Measurements from ENCODE around the gene PHF19. TPM values are rescaled to one million over a fixed set of nuclear protein-coding genes. Genes with fewer than 3 reads are reported as not detected.

The PHF19 gene
- polyA plus RNA-seq, 1 donor from 2014 or later = 4.9 TPM

DNA sequence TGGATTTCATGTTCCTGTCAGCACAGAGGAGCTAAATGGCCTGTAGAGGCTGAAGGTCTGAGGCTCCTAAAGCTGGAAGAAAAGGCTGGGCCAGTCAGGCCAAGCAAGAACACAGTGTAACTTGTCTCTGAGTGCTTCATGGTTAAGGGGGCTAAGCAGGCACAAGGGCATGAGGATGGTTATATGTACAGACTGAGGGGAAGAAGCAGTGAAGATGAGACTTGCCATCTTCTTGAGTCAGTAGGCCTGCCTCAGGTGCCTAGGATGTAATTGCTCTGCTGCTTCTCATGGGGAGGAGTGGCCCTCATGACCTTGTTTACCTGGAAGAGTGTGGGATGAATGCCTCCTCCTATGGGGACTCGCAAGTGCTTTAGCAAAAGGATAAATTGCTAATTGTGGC is 25.5 kb downstream of the PHF19 start:
- Histone ChIP-seq H3F3A (ENCODE audit: insufficient read depth, low read length, poor library complexity, severe bottlenecking) (no peaks in the 10 kb centered on the region), H3K27ac (ENCODE audit: low read length) (no peak overlapping the region), H3K4me3 (ENCODE audit: low read length) (no peak overlapping the region), H3K79me2 (replicated peaks; ENCODE audit: insufficient read depth, low read length) (no peaks in the 10 kb centered on the region), H3K4me2 (ENCODE audit: low read length) (no peak overlapping the region), H3K9me3 (ENCODE audit: low read length) (no peaks in the 10 kb centered on the region), H2AFZ (ENCODE audit: low read depth, low read length) (no peak overlapping the region), H3K36me3 (ENCODE audit: insufficient read depth, low read length) (no peaks in the 10 kb centered on the region), H3K9ac (ENCODE audit: low read length) (no peak overlapping the region), H3K9me2 (ENCODE audit: insufficient read depth, low read length) (no peaks in the 10 kb centered on the region), H3K27me3 (ENCODE audit: insufficient read depth, low read depth, low read length) (no peaks in the 10 kb centered on the region), H4K20me1 (ENCODE audit: insufficient read depth) (no peaks in the 10 kb centered on the region)
- TF ChIP-seq EP300 (conservative IDR thresholded peaks at IDR 0.05; ENCODE audit: poor library complexity, severe bottlenecking) (no peak), TAF1 (IDR thresholded peaks at IDR 0.05; ENCODE audit: low read depth) (no peak), EZH2 (IDR thresholded peaks at IDR 0.05; ENCODE audit: borderline replicate concordance, insufficient read depth, low read length, poor library complexity, severe bottlenecking) (no peak), POLR2AphosphoS5 (IDR thresholded peaks at IDR 0.05) (no peak), RAD21 (conservative IDR thresholded peaks at IDR 0.05) (no peak), MXI1 (conservative IDR thresholded peaks at IDR 0.05; ENCODE audit: poor library complexity, severe bottlenecking) (no peak), SMC3 (conservative IDR thresholded peaks at IDR 0.05; ENCODE audit: poor library complexity) (no peak)
- TF ChIP-seq, protein P1, sequence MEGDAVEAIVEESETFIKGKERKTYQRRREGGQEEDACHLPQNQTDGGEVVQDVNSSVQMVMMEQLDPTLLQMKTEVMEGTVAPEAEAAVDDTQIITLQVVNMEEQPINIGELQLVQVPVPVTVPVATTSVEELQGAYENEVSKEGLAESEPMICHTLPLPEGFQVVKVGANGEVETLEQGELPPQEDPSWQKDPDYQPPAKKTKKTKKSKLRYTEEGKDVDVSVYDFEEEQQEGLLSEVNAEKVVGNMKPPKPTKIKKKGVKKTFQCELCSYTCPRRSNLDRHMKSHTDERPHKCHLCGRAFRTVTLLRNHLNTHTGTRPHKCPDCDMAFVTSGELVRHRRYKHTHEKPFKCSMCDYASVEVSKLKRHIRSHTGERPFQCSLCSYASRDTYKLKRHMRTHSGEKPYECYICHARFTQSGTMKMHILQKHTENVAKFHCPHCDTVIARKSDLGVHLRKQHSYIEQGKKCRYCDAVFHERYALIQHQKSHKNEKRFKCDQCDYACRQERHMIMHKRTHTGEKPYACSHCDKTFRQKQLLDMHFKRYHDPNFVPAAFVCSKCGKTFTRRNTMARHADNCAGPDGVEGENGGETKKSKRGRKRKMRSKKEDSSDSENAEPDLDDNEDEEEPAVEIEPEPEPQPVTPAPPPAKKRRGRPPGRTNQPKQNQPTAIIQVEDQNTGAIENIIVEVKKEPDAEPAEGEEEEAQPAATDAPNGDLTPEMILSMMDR (IDR thresholded peaks at IDR 0.05; ENCODE audit: poor library complexity, severe bottlenecking) = no peak
- TF ChIP-seq, protein P2, sequence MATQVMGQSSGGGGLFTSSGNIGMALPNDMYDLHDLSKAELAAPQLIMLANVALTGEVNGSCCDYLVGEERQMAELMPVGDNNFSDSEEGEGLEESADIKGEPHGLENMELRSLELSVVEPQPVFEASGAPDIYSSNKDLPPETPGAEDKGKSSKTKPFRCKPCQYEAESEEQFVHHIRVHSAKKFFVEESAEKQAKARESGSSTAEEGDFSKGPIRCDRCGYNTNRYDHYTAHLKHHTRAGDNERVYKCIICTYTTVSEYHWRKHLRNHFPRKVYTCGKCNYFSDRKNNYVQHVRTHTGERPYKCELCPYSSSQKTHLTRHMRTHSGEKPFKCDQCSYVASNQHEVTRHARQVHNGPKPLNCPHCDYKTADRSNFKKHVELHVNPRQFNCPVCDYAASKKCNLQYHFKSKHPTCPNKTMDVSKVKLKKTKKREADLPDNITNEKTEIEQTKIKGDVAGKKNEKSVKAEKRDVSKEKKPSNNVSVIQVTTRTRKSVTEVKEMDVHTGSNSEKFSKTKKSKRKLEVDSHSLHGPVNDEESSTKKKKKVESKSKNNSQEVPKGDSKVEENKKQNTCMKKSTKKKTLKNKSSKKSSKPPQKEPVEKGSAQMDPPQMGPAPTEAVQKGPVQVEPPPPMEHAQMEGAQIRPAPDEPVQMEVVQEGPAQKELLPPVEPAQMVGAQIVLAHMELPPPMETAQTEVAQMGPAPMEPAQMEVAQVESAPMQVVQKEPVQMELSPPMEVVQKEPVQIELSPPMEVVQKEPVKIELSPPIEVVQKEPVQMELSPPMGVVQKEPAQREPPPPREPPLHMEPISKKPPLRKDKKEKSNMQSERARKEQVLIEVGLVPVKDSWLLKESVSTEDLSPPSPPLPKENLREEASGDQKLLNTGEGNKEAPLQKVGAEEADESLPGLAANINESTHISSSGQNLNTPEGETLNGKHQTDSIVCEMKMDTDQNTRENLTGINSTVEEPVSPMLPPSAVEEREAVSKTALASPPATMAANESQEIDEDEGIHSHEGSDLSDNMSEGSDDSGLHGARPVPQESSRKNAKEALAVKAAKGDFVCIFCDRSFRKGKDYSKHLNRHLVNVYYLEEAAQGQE (IDR thresholded peaks at IDR 0.05; ENCODE audit: borderline replicate concordance) = no peak

DNA sequence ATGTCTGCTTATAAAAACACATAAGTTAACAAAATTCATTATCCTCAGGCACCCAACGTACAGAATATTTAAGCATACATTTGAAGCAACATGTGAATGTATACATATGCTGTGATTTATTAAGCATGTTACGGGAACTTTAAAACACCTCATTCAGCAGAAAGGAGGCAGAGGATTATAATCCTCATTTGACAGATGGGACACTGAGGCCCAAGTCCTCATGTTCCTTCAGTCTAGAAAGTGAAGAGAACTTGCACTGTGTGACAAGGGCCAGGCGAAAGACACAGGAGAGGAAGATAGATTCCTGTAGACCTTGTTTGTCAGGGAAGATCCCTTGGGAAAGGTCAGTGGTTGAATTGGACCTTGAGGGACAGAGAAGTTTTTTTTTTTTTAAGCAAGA is 26.7 kb downstream of the PHF19 start:
- H3K9me2 ChIP-seq (ENCODE audit: insufficient read depth, low read length) = no peaks in the 10 kb centered on the region
- H3K27me3 ChIP-seq (ENCODE audit: insufficient read depth, low read depth, low read length) = no peaks in the 10 kb centered on the region
- H2AFZ ChIP-seq (ENCODE audit: low read depth, low read length) = no peak overlapping the region
- no peaks in the 10 kb centered on the region for H3K9me3 ChIP-seq (ENCODE audit: low read length)
- no peaks in the 10 kb centered on the region for H3F3A ChIP-seq (ENCODE audit: insufficient read depth, low read length, poor library complexity, severe bottlenecking)
- H3K9ac ChIP-seq (ENCODE audit: low read length) = no peak overlapping the region
- no peaks in the 10 kb centered on the region for H3K79me2 ChIP-seq (replicated peaks; ENCODE audit: insufficient read depth, low read length)
- no peak overlapping the region for H3K27ac ChIP-seq (ENCODE audit: low read length)
- H3K4me3 ChIP-seq (ENCODE audit: low read length) = no peak overlapping the region
- H3K36me3 ChIP-seq (ENCODE audit: insufficient read depth, low read length) = no peaks in the 10 kb centered on the region
- H4K20me1 ChIP-seq (ENCODE audit: insufficient read depth) = no peaks in the 10 kb centered on the region
- H3K4me2 ChIP-seq (ENCODE audit: low read length) = no peak overlapping the region
- no peak for TF ChIP-seq SMC3 (conservative IDR thresholded peaks at IDR 0.05; ENCODE audit: poor library complexity)
- no peak for TF ChIP-seq TAF1 (IDR thresholded peaks at IDR 0.05; ENCODE audit: low read depth)
- TF ChIP-seq EZH2 (IDR thresholded peaks at IDR 0.05; ENCODE audit: borderline replicate concordance, insufficient read depth, low read length, poor library complexity, severe bottlenecking) = no peak
- TF ChIP-seq RAD21 (conservative IDR thresholded peaks at IDR 0.05) = no peak
- TF ChIP-seq, protein P1 (IDR thresholded peaks at IDR 0.05; ENCODE audit: poor library complexity, severe bottlenecking) = no peak
- TF ChIP-seq MXI1 (conservative IDR thresholded peaks at IDR 0.05; ENCODE audit: poor library complexity, severe bottlenecking) = no peak
- TF ChIP-seq POLR2AphosphoS5 (IDR thresholded peaks at IDR 0.05) = no peak
- TF ChIP-seq EP300 (conservative IDR thresholded peaks at IDR 0.05; ENCODE audit: poor library complexity, severe bottlenecking) = no peak

All from neural cell (in vitro differentiated cells).